GM10847 (cell line): Measurements from ENCODE around the gene RNASE1.

Experiments
- POLR2A ChIP-seq: IDR thresholded peaks from 2 replicates; pipeline ENCODE4 v1.6.1; 2011; ENCODE audit not compliant: insufficient read length; ENCODE audit errors: extremely low read depth

RNASE1 gene

DNA sequence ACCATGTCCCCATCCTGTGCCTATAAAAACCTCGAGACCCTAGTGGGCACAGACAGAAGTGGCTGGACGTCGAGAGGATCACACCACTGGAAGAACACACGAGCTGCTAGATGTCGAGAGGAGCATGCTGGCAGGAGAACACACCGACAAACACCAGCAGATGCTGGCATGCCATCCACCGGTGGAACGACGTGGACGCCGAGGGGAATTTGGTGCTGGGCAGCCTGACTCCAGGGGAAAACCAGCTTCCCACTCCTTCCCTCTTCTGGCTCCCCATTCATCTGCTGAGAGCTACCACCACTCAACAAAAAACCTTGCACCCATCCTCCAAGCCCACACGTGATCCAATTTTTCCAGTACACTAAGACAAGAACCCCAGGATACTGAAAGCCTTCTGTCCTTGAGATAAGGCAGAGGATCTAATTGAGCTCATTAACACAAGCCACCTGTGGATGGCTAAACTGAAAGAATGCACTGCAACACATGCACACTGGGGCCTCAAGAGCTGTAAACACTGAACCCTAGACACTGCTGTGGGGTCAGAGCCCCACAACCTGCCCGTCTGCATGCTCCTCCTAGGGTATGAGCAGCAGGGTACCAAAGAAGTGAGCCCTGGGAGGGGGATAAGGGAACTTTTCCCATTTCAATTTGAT lies 12.1 kb downstream of the RNASE1 start:
- no peak for TF ChIP-seq POLR2A

DNA sequence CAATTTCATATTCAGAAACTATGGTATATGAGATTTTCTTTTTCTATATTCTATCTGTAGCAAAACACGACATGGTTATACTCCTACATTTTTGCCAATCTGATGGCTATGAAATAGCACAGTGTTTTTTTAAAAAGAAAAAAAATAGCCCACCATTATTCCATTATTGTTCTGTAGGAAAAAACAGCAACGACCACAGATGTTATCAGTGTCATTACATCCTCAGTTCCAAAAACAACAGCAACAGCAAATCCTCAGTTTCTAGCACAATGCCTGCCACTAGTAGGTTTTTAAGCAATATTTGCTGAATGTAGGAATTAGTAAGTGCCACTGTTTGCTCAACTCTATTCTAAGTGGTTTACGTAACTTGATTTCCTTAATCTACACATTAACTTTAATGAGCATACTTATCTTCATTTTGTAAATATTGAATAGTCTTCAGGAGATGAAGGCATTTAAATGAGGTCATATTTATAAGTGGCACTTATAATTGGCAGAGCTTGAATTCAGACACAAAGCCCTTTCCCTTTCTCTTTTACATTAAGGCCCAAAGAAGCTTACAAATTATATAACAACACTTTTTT lies 13.3 kb downstream of the RNASE1 start:
- no peak for TF ChIP-seq POLR2A

DNA sequence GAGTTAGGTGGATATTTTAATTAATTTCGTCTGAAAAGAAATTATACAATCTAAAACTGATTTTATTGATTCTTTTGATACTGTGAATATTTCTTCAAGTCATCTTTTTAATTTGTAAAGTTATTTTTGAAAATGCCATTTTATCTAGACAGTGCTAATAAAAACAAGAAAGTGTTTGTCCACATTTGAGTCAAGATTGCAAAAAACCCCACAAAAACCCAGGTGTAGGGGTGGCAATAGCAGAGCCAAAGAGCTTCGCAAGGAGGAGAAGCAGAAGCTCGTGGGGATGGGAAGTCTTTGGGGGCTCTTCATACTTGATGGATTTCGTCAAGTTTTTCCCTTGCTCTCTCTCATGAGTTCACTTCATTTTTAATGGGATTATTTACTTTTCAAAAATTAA lies 15.6 kb downstream of the RNASE1 start:
- TF ChIP-seq POLR2A = no peak

DNA sequence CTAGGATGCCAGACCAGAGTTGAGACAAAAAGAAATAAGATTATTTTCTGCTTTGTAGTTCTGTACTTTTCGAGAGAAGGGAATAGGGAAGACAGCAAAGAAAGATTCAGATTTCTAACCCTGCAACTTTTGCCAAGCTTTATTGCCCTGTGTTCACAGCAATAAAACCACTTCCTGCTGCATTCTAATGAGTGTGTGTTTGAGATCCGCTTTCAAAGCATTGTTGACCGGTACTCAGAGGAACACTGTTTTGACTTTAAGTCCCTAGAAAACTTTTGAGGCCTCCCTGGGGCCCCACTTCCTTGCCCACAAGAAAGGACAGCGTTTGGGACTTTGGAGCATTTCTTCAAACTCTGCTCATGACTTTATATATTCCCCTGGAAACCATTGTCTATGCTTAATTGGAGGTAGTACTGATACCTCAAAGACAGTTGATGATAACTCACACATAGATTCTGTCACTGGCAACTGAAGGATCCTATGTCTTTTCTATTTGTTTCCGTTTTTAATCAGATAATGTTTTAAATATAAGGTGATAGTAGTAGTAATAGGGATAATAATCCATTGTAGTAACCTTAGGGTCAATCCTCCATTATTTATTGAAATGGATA lies 20.3 kb downstream of the RNASE1 start:
- TF ChIP-seq POLR2A = no peak

DNA sequence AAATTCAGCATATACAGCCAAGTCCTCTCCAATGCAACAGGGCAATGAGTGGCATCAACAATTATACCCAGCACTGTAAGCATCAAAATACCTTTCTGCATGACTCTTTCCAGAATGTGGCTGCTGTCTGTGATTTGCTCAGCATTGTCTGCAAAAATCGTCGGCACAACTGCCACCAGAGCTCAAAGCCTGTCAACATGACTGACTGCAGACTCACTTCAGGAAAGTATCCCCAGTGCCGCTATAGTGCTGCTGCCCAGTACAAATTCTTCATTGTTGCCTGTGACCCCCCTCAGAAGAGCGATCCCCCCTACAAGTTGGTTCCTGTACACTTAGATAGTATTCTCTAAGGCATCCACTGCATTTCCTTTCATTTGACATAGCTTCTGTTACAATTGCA lies 20.8 kb downstream of the RNASE1 start:
- TF ChIP-seq POLR2A = no peak

DNA sequence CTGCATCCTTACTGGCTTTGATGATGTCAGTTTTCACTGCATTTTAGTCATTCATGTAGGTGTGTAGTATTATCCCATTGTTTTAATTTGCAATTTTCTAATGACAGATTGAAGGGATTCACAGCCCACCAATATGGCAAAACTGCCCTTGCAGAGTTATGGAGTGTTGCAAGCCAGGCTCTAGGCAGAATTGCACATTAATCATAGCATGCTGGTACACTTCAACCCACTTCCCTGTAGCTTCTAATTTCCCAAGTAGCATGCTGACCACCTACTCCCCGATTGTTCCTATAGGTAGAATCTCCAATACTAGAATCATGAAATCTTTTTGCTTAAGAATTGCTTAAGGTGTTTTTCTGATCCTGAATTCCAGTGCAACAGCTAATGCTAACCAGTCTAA lies 26.7 kb downstream of the RNASE1 start:
- no peak for TF ChIP-seq POLR2A

DNA sequence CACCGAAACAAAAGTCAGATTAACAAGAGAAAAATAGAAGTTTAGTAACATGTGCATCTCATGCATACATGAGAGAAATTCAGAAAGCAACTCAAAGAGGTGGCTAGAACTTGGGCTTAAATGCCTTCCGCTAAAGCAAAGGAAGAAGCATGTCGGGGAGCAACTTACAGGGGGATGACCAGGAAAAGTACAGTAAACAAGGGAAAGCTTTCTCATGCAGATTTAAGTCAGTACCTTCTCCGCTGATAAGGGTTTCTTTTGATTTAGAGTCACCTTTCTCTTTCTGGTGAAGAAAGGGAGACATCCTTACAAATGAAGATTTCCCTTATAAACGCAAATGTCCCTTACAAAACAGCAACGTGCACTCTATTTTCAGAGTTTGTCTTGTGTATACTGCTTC lies 27.6 kb downstream of the RNASE1 start:
- no peak for TF ChIP-seq POLR2A

DNA sequence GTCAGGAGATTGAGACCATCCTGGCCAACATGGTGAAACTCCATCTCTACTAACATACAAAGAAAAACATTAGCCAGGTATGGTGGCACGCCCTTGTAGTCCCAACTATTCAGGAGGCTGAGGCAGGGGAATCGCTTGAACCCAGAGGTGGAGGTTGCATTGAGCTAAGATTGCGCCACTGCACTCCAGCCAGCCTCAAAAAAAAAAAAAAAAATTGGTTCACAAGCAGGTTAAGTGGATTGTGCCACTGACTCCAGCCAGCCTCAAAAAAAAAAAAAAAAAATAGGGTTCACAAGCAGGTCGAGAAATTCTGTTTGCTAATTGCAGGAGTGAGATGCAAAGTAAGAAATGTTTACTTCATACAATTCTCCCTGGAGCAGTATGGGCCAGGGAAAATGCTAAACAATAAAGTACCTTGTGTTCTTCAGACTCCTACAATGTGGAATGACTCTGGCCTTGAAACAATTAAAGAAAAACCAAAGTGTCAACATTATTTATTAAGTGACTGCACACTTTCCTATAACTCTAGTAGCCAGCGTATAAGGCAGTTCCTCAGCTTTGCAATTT lies 28.3 kb downstream of the RNASE1 start:
- TF ChIP-seq POLR2A = no peak

DNA sequence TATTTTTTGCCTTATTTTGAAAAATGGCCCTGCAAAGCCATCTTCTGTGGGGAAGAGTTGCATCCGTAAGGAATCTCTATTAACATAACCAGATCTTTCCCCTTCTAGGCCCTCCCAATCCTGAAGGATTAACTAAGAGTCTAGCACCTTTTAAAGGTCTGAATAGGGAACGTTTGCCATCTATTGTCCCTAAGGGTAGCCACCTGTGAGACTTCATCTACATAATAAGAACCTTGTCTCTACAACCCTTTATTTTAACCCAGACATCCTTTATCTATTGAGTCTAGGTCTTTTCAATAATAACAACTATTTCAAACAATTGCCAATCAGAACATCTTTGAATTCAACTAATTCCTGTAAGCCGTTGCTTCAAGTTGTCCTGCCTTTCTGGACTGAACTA lies 30.0 kb downstream of the RNASE1 start:
- no peak for TF ChIP-seq POLR2A

DNA sequence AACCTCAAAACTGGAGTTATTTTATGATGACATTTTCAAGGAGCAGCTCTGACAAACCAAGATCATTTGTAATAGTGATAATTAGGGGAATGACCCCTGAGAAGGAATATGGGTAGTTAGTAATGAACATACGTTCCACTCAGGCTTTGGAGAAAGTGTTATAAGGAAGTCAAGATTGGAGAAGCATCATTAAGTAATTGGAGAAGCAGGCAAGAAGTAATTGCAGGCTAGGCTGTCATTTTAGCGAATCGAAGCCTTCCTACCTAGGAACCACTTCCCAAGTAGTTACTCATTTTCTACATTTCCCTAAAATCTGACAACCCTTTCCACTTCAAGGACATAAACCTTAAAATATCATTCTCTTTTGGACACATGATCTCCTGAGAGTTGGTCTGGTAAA lies 33.2 kb downstream of the RNASE1 start:
- TF ChIP-seq POLR2A = no peak

DNA sequence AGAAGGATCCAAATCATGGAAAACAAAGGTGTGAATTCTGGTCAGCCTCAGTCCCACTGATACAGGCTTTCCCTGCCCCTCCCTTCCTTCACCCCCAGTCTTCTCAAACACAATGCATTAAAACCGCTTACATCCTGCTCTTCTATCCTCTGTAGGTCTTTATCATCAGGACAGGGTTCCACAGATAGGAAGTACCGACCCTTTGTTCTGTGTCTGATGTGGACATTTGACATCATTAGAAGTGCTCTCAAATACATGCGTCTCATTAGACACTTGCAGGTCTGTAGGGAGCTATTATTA lies 34.1 kb downstream of the RNASE1 start:
- no peak for TF ChIP-seq POLR2A

DNA sequence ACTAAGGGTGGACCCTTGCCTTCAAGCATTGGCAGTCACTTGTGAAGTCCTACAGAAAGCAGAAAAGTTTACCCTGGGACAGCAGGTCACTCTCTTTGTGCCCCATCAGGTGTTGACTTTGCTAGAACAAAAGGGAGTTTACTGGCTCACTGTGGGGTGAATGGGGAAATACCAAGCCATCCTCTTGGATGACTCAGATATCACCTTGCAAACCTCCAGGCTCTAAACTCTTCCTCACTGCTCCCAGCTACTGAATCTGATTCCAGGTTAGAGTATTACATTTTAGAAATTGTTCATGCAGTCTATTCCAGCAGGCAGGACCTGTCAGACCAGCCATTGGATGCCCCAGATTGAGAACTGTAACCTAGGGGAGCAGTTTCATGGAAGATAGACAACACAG lies 41.7 kb downstream of the RNASE1 start:
- no peak for TF ChIP-seq POLR2A

DNA sequence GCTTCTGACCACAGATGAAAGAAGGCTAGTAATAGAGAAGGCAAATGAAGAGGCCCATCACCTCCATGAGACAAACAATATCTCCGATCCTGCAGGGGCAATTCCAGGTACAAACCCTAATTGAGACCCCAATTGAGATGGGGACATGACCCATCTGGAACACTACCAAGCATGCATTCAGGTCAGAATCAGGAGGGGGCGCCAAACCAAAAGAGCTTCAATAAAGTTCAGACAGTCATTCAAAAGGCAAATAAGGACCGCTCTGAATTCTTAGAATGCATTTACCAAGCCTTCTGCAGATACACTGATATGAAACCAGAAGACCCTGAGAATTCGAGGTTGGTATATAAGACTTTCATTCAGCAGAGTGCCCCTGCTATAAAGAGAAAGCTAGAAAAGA lies 44.7 kb downstream of the RNASE1 start:
- no peak for TF ChIP-seq POLR2A

DNA sequence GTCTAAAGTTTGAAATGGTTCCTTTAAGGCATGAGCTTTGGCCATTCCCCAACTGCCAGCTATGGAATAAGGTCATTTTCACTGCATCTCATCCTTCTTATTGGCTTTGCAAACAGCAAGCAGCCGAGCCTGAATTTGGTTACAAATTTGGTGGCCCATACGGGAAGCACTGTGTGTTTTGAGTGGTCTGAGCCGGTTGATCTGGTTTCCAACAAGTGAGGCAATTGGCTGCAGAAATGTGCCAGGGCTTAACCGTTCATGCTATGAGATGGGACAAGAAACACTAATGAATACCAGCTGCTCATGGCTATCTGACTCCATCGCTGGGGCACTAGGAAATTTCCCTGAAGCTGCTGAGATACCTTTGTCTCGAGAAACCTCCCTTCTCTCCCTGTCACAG lies 47.6 kb downstream of the RNASE1 start:
- TF ChIP-seq POLR2A = no peak

DNA sequence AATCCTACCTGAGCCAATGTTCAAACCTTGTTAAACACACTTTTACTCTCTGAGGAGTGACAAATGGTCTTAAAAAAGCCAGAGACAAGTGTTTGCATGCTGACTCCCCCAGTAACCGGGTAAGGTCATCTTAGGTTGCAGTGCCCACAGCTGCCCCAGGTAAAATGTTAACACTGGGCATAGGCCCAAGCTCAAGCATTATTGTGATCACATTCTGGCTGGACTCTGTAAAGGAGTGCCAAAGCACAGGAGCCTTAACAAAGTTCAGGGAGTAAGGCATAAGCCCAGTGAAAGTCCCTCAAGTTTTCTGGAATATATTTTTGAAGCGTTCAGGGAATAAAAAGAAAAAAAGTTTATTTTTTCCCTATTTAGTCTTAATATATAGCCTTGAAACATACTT lies 48.3 kb downstream of the RNASE1 start:
- no peak for TF ChIP-seq POLR2A

DNA sequence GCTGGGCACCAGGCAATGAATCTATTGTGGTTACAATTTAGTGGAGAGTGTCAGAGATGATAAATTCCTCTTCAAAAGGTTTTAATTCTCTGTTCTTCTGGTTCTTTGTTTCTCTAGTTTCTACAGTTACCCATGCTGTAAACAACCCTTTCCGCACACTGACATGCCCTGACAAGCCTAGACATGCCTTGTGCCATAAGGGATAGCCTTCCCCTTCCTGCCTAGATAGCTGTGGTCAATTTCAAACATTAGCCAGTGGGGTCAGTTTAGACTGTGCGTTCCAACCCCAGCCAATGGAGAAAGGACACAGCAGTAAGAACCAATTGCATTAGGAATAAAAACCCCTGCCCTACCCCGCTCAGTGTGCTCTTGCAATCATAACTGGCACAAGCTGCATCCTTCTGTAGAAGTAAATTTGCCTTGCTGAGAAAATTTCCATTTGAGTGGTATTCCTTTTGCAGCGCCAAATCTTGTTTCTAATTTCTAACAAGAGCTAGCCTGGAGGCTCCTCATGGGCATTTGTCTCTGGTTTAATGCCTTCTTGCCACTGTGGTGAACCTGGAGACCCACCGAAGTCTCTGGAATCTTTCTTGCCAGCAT lies 50.6 kb downstream of the RNASE1 start:
- no peak for TF ChIP-seq POLR2A
